A673 (cell line): ENCODE measurements around the gene CPA5.

Experiments
- EZH2 ChIP-seq: fragments of 200-600 bp; sonication (generic); IDR thresholded peaks from 2 replicates; pipeline ENCODE4 v1.6.1; 2017; ENCODE audit warnings: borderline replicate concordance, low read depth, mild to moderate bottlenecking, mixed read lengths, antibody characterized with exemption, low read length; ENCODE audit not compliant: poor library complexity, severe bottlenecking
- TF ChIP-seq, protein P1 (sequence below): fragments of 300-800, 200-600 bp; sonication (generic); conservative IDR thresholded peaks from 2 replicates; pipeline ENCODE4 v1.5.1; 2017; ENCODE audit warnings: low read depth, mild to moderate bottlenecking, antibody characterized with exemption, low read length, moderate library complexity, mixed read lengths

DNA sequence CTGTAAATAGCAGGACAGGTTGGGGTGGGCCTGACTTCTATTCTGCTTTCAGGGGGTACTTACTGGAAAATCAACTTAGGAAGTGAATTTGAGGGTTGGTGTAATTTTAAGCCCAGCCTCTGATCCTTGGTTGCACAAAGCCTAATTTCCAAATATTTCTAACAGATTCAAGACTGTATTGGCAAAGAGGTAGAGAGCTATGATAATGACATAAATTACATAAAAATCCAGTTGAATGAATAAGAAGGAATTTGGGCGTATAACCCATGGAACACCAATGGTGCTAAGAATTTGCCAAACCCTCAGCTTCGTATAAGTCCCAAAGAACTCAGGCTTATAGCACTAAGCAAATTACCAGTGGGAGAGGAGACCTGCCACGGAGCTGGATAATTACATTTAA lies 39.7 kb upstream of the CPA5 start:
- TF ChIP-seq, protein P1, sequence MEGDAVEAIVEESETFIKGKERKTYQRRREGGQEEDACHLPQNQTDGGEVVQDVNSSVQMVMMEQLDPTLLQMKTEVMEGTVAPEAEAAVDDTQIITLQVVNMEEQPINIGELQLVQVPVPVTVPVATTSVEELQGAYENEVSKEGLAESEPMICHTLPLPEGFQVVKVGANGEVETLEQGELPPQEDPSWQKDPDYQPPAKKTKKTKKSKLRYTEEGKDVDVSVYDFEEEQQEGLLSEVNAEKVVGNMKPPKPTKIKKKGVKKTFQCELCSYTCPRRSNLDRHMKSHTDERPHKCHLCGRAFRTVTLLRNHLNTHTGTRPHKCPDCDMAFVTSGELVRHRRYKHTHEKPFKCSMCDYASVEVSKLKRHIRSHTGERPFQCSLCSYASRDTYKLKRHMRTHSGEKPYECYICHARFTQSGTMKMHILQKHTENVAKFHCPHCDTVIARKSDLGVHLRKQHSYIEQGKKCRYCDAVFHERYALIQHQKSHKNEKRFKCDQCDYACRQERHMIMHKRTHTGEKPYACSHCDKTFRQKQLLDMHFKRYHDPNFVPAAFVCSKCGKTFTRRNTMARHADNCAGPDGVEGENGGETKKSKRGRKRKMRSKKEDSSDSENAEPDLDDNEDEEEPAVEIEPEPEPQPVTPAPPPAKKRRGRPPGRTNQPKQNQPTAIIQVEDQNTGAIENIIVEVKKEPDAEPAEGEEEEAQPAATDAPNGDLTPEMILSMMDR, result no peak
- no peak for TF ChIP-seq EZH2
